BLaER1 (cell line): ENCODE results near the gene SLC5A7.

Experiments
- H3K27ac ChIP-seq: shearing (Covaris generic); formaldehyde crosslinking; 2 replicates; pipeline ENCODE4 v1.8.1; 2022
- H3K27me3 ChIP-seq: shearing (Covaris generic); formaldehyde crosslinking; 2 replicates; pipeline ENCODE4 v1.8.1; 2022
- H3K36me3 ChIP-seq: shearing (Covaris generic); formaldehyde crosslinking; 2 replicates; pipeline ENCODE4 v1.8.1; 2022
- H3K4me1 ChIP-seq: shearing (Covaris generic); formaldehyde crosslinking; 2 replicates; pipeline ENCODE4 v1.8.1; 2022
- H3K4me2 ChIP-seq: shearing (Covaris generic); formaldehyde crosslinking; 2 replicates; pipeline ENCODE4 v1.8.1; 2022
- H3K4me3 ChIP-seq: shearing (Covaris generic); formaldehyde crosslinking; 2 replicates; pipeline ENCODE4 v1.8.1; 2022
- H3K9ac ChIP-seq: shearing (Covaris generic); formaldehyde crosslinking; 2 replicates; pipeline ENCODE4 v1.8.1; 2022
- H3K9me3 ChIP-seq: shearing (Covaris generic); formaldehyde crosslinking; 2 replicates; pipeline ENCODE4 v1.8.1; 2022
- H4K20me1 ChIP-seq: shearing (Covaris generic); formaldehyde crosslinking; 2 replicates; pipeline ENCODE4 v1.8.1; 2022
- Cebpa-rat ChIP-seq: shearing (Covaris generic); IDR thresholded peaks from 2 replicates; pipeline ENCODE4 v1.8.1; 2022

Gene SLC5A7

GRCh38 chr2:107986278-107987217, at the start of gene SLC5A7:
Gene SLC5A7, plus strand, starts transcription at chr2:107986524. Its CDS starts 1,632 bp downstream, at chr2:107988156.
- Histone ChIP-seq H3K27ac (no peak within 1 kb of the TSS), H3K4me1 (no peaks in the 10 kb centered on the region), H3K4me3 (no peak within 1 kb of the TSS), H3K4me2 (no peak within 1 kb of the TSS), H4K20me1 (no peaks in the 10 kb centered on the region), H3K9ac (no peak within 1 kb of the TSS), H3K27me3 (no peaks in the 10 kb centered on the region), H3K36me3 (no peaks in the 10 kb centered on the region), H3K9me3 (peaks cover 9% of the 10 kb centered on the region; the same call in 1 of the 2 replicates)
- TF ChIP-seq Cebpa-rat = no peak

- TF ChIP-seq Cebpa-rat = no peak
- Histone ChIP-seq H3K9ac (no peak overlapping the region), H3K4me2 (no peak overlapping the region), H3K4me1 (no peaks in the 10 kb centered on the region), H3K9me3 (no peaks in the 10 kb centered on the region), H4K20me1 (no peaks in the 10 kb centered on the region), H3K36me3 (no peaks in the 10 kb centered on the region), H3K27ac (no peak overlapping the region), H3K4me3 (no peak overlapping the region), H3K27me3 (no peaks in the 10 kb centered on the region)
Observed at GRCh38 chr2:107961395-107961794, 24.9 kb upstream of the SLC5A7 start.

GRCh38 chr2:107964185-107964584, 22.1 kb upstream of the SLC5A7 start:
- H3K4me1 ChIP-seq = no peaks in the 10 kb centered on the region

GRCh38 chr2:107984707-107985106, 1.6 kb upstream of the SLC5A7 start:
- Histone ChIP-seq H3K4me1 (no peaks in the 10 kb centered on the region), H3K27me3 (no peaks in the 10 kb centered on the region), H3K9ac (no peak overlapping the region), H3K27ac (no peak overlapping the region), H3K4me3 (no peak overlapping the region), H4K20me1 (no peaks in the 10 kb centered on the region), H3K36me3 (no peaks in the 10 kb centered on the region), H3K9me3 (peaks cover 9% of the 10 kb centered on the region; the same call in 1 of the 2 replicates), H3K4me2 (no peak overlapping the region)
- no peak for TF ChIP-seq Cebpa-rat

More at GRCh38 chr2:107964185-107964584, 22.1 kb upstream of the SLC5A7 start:
- Histone ChIP-seq H4K20me1 (no peaks in the 10 kb centered on the region), H3K27me3 (no peaks in the 10 kb centered on the region), H3K27ac (no peak overlapping the region), H3K36me3 (no peaks in the 10 kb centered on the region), H3K9ac (no peak overlapping the region), H3K9me3 (no peaks in the 10 kb centered on the region), H3K4me3 (no peak overlapping the region), H3K4me2 (no peak overlapping the region)
- no peak for TF ChIP-seq Cebpa-rat

GRCh38 chr2:107988108-107988507, 1.8 kb downstream of the SLC5A7 start:
- Histone ChIP-seq H3K4me2 (no peak overlapping the region), H3K4me1 (no peaks in the 10 kb centered on the region), H3K9ac (no peak overlapping the region), H3K9me3 (peaks cover 9% of the 10 kb centered on the region; the same call in 1 of the 2 replicates), H3K27ac (no peak overlapping the region), H4K20me1 (no peaks in the 10 kb centered on the region), H3K27me3 (no peaks in the 10 kb centered on the region), H3K36me3 (no peaks in the 10 kb centered on the region), H3K4me3 (no peak overlapping the region)
- no peak for TF ChIP-seq Cebpa-rat

- no peak overlapping the region for H3K9ac ChIP-seq
- no peaks in the 10 kb centered on the region for H3K4me1 ChIP-seq
- no peak overlapping the region for H3K27ac ChIP-seq
- H3K4me3 ChIP-seq = no peak overlapping the region
- no peaks in the 10 kb centered on the region for H4K20me1 ChIP-seq
- no peaks in the 10 kb centered on the region for H3K27me3 ChIP-seq
- peaks cover 9% of the 10 kb centered on the region; the same call in 1 of the 2 replicates for H3K9me3 ChIP-seq
- no peak for TF ChIP-seq Cebpa-rat
- no peaks in the 10 kb centered on the region for H3K36me3 ChIP-seq
- no peak overlapping the region for H3K4me2 ChIP-seq
Observed at GRCh38 chr2:107989445-107989844, 3.1 kb downstream of the SLC5A7 start.

GRCh38 chr2:107990718-107991117, 4.4 kb downstream of the SLC5A7 start:
- Histone ChIP-seq H3K9me3 (peaks cover 9% of the 10 kb centered on the region; the same call in 1 of the 2 replicates), H3K36me3 (no peaks in the 10 kb centered on the region), H3K4me3 (no peak overlapping the region), H3K9ac (no peak overlapping the region), H3K27ac (no peak overlapping the region), H4K20me1 (no peaks in the 10 kb centered on the region), H3K4me1 (no peaks in the 10 kb centered on the region), H3K27me3 (no peaks in the 10 kb centered on the region), H3K4me2 (no peak overlapping the region)
- TF ChIP-seq Cebpa-rat = no peak

GRCh38 chr2:107992069-107992468, 5.7 kb downstream of the SLC5A7 start:
- H3K4me3 ChIP-seq = no peak overlapping the region
- no peaks in the 10 kb centered on the region for H3K36me3 ChIP-seq
- H3K9ac ChIP-seq = no peak overlapping the region
- H3K4me1 ChIP-seq = no peaks in the 10 kb centered on the region
- H3K4me2 ChIP-seq = no peak overlapping the region
- H3K9me3 ChIP-seq = no peaks in the 10 kb centered on the region
- TF ChIP-seq Cebpa-rat = no peak
- no peak overlapping the region for H3K27ac ChIP-seq
- H4K20me1 ChIP-seq = no peaks in the 10 kb centered on the region
- no peaks in the 10 kb centered on the region for H3K27me3 ChIP-seq

- no peak overlapping the region for H3K4me2 ChIP-seq
- no peak overlapping the region for H3K4me3 ChIP-seq
- no peak overlapping the region for H3K27ac ChIP-seq
- H3K9ac ChIP-seq = no peak overlapping the region
- no peaks in the 10 kb centered on the region for H3K4me1 ChIP-seq
- no peaks in the 10 kb centered on the region for H4K20me1 ChIP-seq
- no peak for TF ChIP-seq Cebpa-rat
- H3K36me3 ChIP-seq = no peaks in the 10 kb centered on the region
- H3K27me3 ChIP-seq = no peaks in the 10 kb centered on the region
- no peaks in the 10 kb centered on the region for H3K9me3 ChIP-seq
Observed at GRCh38 chr2:107999158-107999557, 12.8 kb downstream of the SLC5A7 start.

- no peak for TF ChIP-seq Cebpa-rat
- H3K9ac ChIP-seq = no peak overlapping the region
- H3K4me1 ChIP-seq = no peaks in the 10 kb centered on the region
- no peaks in the 10 kb centered on the region for H3K27me3 ChIP-seq
- no peaks in the 10 kb centered on the region for H4K20me1 ChIP-seq
- H3K36me3 ChIP-seq = no peaks in the 10 kb centered on the region
- H3K4me2 ChIP-seq = no peak overlapping the region
- H3K27ac ChIP-seq = no peak overlapping the region
- H3K9me3 ChIP-seq = peaks cover 22% of the 10 kb centered on the region
- no peak overlapping the region for H3K4me3 ChIP-seq
Observed at GRCh38 chr2:108010912-108011591, 24.7 kb downstream of the SLC5A7 start.
